Measurements from ENCODE around the gene MYCBP.
"Not testable (repeated sequence)": the region's sequence is repeated elsewhere in the genome, so short reads cannot be mapped to it uniquely, and the experiment has no call there.

Gene MYCBP

DNA sequence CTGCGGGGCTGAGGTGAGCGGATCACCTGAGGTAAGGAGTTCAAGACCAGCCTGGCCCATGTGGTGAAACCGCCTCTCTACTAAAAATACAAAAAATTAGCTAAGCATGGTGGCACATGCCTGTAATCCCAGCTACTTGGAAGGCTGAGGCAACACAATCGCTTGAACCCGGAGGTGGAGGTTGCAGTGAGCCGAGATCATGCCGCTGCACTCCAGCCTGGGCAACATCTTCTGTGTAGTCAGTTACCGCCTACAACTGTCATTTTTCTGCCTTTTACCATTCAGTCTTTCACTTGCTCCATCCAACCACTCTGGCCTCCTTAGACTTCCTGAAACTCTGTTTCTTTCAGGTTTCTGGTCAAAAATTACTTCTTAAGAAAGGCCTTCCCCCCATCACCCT is 2.2 kb downstream of the MYCBP start:
- Histone ChIP-seq H3K4me1 (ENCODE audit: control insufficient read depth, insufficient read depth, low read length, unreplicated experiment) (peaks cover 15% of the 10 kb centered on the region), H3K4me3 (ENCODE audit: low read depth, low read length) (no peak overlapping the region), H3K36me3 (ENCODE audit: insufficient read depth, low read length) (no peaks in the 10 kb centered on the region), H3K27ac (ENCODE audit: low read depth, low read length) (no peak overlapping the region), H3K79me2 (ENCODE audit: control insufficient read depth, insufficient read depth, low read length, unreplicated experiment) (peaks cover 35% of the 10 kb centered on the region), H3K27me3 (ENCODE audit: insufficient read depth, low read length) (no peaks in the 10 kb centered on the region), H2AFZ (ENCODE audit: low read length, unreplicated experiment) (no peak overlapping the region)

DNA sequence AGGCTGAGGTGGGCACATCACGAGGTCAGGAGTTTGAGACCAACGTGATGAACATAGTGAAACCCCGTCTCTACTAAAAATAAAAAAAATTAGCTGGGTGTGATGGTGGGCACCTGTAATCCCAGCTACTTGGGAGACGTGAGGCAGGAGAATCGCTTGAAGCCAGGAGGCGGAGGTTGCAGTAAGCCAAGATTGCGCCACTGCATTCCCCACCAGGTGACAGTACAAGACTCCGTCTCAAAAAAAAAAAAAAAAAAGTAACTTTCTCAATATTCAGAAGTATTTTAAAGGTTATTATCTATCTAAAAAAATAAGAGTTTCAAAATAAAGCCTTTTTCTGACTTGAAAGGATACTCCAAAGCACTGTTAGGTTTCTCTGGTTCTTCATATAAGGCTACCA is 5.9 kb downstream of the MYCBP start:
- H3K4me1 ChIP-seq (ENCODE audit: control insufficient read depth, insufficient read depth, low read length, unreplicated experiment) = peaks cover 24% of the 10 kb centered on the region
- H2AFZ ChIP-seq (ENCODE audit: low read length, unreplicated experiment) = no peak overlapping the region
- no peaks in the 10 kb centered on the region for H3K27me3 ChIP-seq (ENCODE audit: insufficient read depth, low read length)
- peaks cover 36% of the 10 kb centered on the region for H3K79me2 ChIP-seq (ENCODE audit: control insufficient read depth, insufficient read depth, low read length, unreplicated experiment)
- 0 out of 2 replicates have a peak, but pooled peaks cover 13% of the 10 kb centered on the region for H3K36me3 ChIP-seq (ENCODE audit: insufficient read depth, low read length)
- no peak overlapping the region for H3K27ac ChIP-seq (ENCODE audit: low read depth, low read length)
- no peak overlapping the region for H3K4me3 ChIP-seq (ENCODE audit: low read depth, low read length)

DNA sequence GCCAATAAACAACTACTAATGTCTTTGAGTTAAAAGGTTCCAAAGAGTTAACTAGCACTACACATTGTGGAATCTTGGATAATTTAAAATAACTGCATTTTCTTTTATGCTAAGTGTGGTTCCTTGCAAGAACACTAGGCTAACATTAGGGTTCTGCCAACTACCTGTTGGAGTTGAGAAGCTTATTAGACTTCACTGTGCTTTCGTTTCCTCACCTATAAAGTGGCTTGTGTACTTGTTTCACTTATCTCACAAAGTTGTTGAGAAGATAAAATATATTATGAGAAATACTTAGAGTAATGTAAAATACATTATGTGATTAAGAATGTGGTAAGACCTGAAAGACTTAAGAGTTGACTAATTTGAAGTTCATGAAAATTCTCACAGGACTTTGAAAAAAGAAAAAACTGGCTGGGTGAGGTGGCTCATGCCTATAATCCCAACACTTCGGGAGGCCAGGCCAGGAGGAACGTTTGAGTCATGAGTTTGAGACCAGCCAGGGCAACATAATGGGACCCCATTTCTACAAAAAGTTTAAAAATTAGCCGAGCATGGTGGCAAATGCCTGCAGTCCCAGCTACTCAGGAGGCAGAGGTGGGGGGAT is 7.9 kb downstream of the MYCBP start:
- Histone ChIP-seq H2AFZ (ENCODE audit: low read length, unreplicated experiment) (no peak overlapping the region), H3K27ac (ENCODE audit: low read depth, low read length) (no peak overlapping the region), H3K79me2 (ENCODE audit: control insufficient read depth, insufficient read depth, low read length, unreplicated experiment) (peaks cover 38% of the 10 kb centered on the region), H3K36me3 (ENCODE audit: insufficient read depth, low read length) (0 out of 2 replicates have a peak, but pooled peaks cover 13% of the 10 kb centered on the region), H3K27me3 (ENCODE audit: insufficient read depth, low read length) (no peaks in the 10 kb centered on the region), H3K4me3 (ENCODE audit: low read depth, low read length) (no peak overlapping the region), H3K4me1 (ENCODE audit: control insufficient read depth, insufficient read depth, low read length, unreplicated experiment) (peaks cover 22% of the 10 kb centered on the region)

DNA sequence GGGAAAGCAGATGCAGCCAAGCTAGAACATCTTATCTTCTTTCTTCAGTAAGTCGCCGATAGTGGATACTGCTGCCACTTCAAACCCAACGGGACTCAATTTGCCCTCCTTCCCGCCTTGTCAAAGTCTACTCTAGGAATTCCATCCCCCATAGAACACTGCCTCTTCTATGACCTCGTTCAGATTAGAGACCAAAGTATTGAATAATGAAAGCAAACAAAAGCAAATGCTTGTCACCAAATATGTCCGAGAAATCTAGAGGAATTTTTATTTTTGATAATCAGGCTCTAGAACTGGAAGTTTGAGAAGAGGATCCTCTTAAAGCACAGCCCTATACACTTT is 12.7 kb downstream of the MYCBP start:
- Histone ChIP-seq H2AFZ (ENCODE audit: low read length, unreplicated experiment) (peak overlapping the region; percentile 100), H3K36me3 (ENCODE audit: insufficient read depth, low read length) (peaks cover 20% of the 10 kb centered on the region), H3K27ac (ENCODE audit: low read depth, low read length) (no peak overlapping the region), H3K4me1 (ENCODE audit: control insufficient read depth, insufficient read depth, low read length, unreplicated experiment) (peaks cover 33% of the 10 kb centered on the region), H3K4me3 (ENCODE audit: low read depth, low read length) (peak overlapping the region; percentile 99), H3K79me2 (ENCODE audit: control insufficient read depth, insufficient read depth, low read length, unreplicated experiment) (peaks cover 60% of the 10 kb centered on the region), H3K27me3 (ENCODE audit: insufficient read depth, low read length) (no peaks in the 10 kb centered on the region)

DNA sequence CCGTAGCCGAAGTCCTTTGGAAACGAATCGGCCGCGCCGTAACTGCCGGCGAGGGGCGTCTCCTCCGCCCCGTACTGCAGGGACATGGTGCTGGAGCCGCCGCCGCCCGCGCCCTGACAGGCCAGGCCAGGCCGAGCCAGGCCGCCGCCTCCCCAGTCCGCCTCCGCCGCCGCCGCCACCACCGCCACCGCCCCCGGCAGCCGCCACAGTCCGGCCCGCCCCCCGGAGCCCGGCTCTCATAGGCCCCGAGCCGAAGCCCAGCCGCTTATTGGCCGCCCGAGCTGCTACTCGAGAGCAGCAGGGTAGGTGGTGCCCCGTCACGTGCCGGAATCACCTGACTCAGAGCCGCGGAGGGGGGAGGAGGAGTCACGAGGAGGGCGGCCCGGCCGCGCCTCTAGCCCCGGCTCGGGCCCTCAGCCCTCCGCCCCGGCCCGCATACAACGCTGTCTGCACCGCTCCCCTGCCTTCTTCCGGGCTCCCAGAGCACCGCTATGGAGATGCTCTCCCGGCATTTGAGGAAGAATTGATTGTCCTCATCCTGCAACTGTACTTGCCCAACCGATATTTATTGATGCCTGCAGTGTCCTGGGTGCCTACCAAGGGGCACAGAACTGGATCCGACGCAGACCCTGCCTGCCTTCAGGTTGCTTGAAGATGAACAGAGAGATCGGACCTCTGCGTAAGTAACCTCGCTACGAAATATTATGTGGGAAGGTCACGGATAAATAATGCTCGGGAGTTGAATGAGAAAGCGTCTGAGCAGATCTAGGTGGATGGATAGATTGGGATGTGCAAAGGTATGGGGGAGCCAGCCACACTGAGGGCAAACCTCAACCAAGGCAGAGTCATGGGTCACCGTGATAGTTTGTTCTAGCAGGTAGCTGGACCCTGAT is 13.3 kb downstream of the MYCBP start, which contains the start of gene RRAGC:
Gene RRAGC, minus strand, starts transcription at position 212 of the 893 bp plus-strand sequence. Its CDS starts 126 bp downstream, at position 86.
- H3K4me3 ChIP-seq (ENCODE audit: low read depth, low read length) = peak within 1 kb of the TSS; percentile 99
- no peaks in the 10 kb centered on the region for H3K27me3 ChIP-seq (ENCODE audit: insufficient read depth, low read length)
- H3K79me2 ChIP-seq (ENCODE audit: control insufficient read depth, insufficient read depth, low read length, unreplicated experiment) = peaks cover 56% of the 10 kb centered on the region
- peak within 1 kb of the TSS; percentile 100 for H2AFZ ChIP-seq (ENCODE audit: low read length, unreplicated experiment)
- peak within 1 kb of the TSS; percentile 59; the same call in 1 of the 2 replicates for H3K27ac ChIP-seq (ENCODE audit: low read depth, low read length)
- peaks cover 33% of the 10 kb centered on the region for H3K4me1 ChIP-seq (ENCODE audit: control insufficient read depth, insufficient read depth, low read length, unreplicated experiment)
- peaks cover 25% of the 10 kb centered on the region for H3K36me3 ChIP-seq (ENCODE audit: insufficient read depth, low read length)

DNA sequence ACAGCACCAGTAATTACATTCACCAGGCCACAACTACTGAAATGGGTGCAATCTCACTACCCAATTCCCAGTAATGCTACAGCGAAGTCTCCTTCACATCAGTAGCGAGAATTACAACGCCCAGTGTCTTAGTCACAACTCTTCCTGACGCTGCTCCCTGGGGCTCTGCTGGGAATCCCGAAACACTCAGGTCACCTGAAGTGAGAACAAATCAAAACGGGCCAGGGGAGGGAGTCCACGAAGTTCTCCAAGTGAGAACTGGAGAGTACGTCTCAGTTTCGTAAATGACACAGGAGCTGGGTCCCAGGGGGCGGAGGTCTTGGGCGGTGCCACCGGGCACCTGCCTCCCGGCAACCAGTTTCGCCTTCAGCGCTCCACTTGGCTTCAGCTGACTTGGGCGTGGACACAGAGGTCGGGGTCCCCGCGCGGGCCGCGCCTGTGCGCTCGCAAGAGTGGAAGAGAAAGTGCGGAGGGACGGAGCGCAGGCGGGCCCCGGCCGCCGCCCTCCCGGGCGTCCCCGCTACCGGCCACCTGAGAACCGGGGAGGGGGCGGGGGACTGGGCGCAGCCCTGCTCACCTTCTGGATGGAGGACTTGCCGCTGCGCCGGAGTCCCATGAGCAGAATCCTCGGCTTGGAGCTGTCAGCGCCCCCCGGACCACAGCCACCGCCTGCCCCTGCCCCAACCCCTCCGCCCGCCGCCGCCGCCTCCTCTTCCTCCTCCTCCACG is 14.2 kb downstream of the MYCBP start:
- peaks cover 55% of the 10 kb centered on the region for H3K79me2 ChIP-seq (ENCODE audit: control insufficient read depth, insufficient read depth, low read length, unreplicated experiment)
- H3K27me3 ChIP-seq (ENCODE audit: insufficient read depth, low read length) = no peaks in the 10 kb centered on the region
- H3K36me3 ChIP-seq (ENCODE audit: insufficient read depth, low read length) = peaks cover 23% of the 10 kb centered on the region
- H3K4me1 ChIP-seq (ENCODE audit: control insufficient read depth, insufficient read depth, low read length, unreplicated experiment) = peaks cover 31% of the 10 kb centered on the region
- H3K4me3 ChIP-seq (ENCODE audit: low read depth, low read length) = peak overlapping the region; percentile 99
- peak overlapping the region; percentile 59; the same call in 1 of the 2 replicates for H3K27ac ChIP-seq (ENCODE audit: low read depth, low read length)
- H2AFZ ChIP-seq (ENCODE audit: low read length, unreplicated experiment) = peak overlapping the region; percentile 8

DNA sequence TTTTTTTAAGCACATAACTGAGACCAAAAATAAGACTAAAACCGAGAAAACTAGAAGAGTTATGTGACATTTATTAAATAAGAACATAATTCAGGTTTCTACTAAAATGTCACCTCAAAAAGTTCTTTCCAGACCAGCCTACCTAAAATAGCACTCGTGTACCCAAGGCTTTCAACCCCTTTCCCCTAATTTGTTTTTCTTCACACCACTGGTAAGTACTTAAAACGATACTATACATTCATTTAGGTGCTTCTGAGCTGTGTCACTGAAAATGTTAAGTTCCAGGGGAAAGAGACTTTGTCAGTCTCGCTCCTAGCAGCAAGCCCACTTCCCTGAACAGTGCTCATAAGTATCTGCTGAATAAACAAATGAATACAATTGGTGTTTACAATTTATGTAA is 20.4 kb downstream of the MYCBP start:
- no peaks in the 10 kb centered on the region for H3K27me3 ChIP-seq (ENCODE audit: insufficient read depth, low read length)
- H3K36me3 ChIP-seq (ENCODE audit: insufficient read depth, low read length) = peaks cover 41% of the 10 kb centered on the region
- H3K27ac ChIP-seq (ENCODE audit: low read depth, low read length) = no peak overlapping the region
- peaks cover 5% of the 10 kb centered on the region for H3K4me1 ChIP-seq (ENCODE audit: control insufficient read depth, insufficient read depth, low read length, unreplicated experiment)
- peaks cover 15% of the 10 kb centered on the region for H3K79me2 ChIP-seq (ENCODE audit: control insufficient read depth, insufficient read depth, low read length, unreplicated experiment)
- H3K4me3 ChIP-seq (ENCODE audit: low read depth, low read length) = no peak overlapping the region
- no peak overlapping the region for H2AFZ ChIP-seq (ENCODE audit: low read length, unreplicated experiment)

DNA sequence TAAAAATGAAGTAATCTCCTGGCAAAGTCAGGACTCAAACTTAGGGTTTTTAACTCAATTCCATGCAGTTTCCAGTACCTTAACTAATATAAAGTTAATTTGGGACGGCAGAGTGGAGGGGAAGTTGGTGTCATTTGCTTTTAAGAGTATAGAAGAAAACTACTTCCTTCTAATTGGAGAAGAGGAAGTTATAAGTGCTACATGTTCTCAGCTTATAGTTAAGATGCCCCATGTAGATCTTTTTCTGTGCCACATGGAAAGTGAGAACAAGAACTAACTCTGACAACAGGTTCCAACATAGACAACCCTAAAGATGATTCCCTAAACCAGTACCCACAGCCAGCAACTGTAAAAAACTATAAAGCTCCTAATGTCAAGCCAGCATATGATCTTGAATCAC is 25.1 kb downstream of the MYCBP start:
- H3K36me3 ChIP-seq (ENCODE audit: insufficient read depth, low read length) = peaks cover 55% of the 10 kb centered on the region
- H3K27me3 ChIP-seq (ENCODE audit: insufficient read depth, low read length) = no peaks in the 10 kb centered on the region
- H2AFZ ChIP-seq (ENCODE audit: low read length, unreplicated experiment) = no peak overlapping the region
- H3K79me2 ChIP-seq (ENCODE audit: control insufficient read depth, insufficient read depth, low read length, unreplicated experiment) = peaks cover 5% of the 10 kb centered on the region
- H3K4me3 ChIP-seq (ENCODE audit: low read depth, low read length) = no peak overlapping the region
- no peak overlapping the region for H3K27ac ChIP-seq (ENCODE audit: low read depth, low read length)
- no peaks in the 10 kb centered on the region for H3K4me1 ChIP-seq (ENCODE audit: control insufficient read depth, insufficient read depth, low read length, unreplicated experiment)

DNA sequence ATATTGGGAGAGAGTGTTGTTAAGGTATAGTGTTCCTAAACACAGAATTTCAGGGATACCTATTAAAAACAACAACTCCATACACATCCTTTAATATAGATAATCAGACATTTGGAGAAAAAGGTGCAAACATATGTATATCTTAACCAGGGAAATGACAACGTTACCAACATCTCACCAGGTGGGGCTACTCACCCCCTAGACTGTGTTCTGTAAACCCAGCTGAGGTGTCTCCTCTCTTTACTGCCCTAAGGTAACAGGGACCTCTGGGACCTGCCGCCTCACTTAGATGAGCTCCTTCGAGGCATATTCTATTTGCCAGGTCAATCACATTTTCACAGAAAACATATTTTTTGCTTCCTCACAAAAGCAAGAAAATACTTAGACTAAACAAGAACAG is 26.9 kb downstream of the MYCBP start:
- H2AFZ ChIP-seq (ENCODE audit: low read length, unreplicated experiment) = no peak overlapping the region
- H3K36me3 ChIP-seq (ENCODE audit: insufficient read depth, low read length) = peaks cover 36% of the 10 kb centered on the region
- H3K79me2 ChIP-seq (ENCODE audit: control insufficient read depth, insufficient read depth, low read length, unreplicated experiment) = peaks cover 5% of the 10 kb centered on the region

DNA sequence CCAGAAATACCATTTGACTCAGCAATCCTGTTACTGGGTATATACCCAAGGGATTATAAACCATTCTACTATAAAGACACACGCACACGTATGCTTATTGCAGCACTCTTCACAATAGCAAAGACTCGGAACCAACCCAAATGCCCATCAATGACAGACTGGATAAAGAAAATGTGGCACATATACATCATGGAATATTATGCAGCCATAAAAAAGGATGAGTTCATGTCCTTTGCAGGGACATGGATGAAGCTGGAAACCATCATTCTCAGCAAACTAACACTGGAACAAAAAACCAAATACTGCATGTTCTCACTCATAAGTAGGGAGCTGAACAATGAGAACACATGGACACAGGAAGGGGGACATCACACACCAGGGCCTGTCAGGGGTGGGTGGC is 28.1 kb downstream of the MYCBP start:
- peaks cover 35% of the 10 kb centered on the region for H3K36me3 ChIP-seq (ENCODE audit: insufficient read depth, low read length)
- not testable (repeated sequence) for H3K27me3 ChIP-seq (ENCODE audit: insufficient read depth, low read length); H3K27ac ChIP-seq (ENCODE audit: low read depth, low read length)

More for the DNA sequence above, 26.9 kb downstream of the MYCBP start:
- Histone ChIP-seq H3K27me3 (ENCODE audit: insufficient read depth, low read length) (no peaks in the 10 kb centered on the region), H3K27ac (ENCODE audit: low read depth, low read length) (no peak overlapping the region), H3K4me3 (ENCODE audit: low read depth, low read length) (no peak overlapping the region), H3K4me1 (ENCODE audit: control insufficient read depth, insufficient read depth, low read length, unreplicated experiment) (no peaks in the 10 kb centered on the region)

More for the DNA sequence above, 28.1 kb downstream of the MYCBP start:
- H3K4me3 ChIP-seq (ENCODE audit: low read depth, low read length); H2AFZ ChIP-seq (ENCODE audit: low read length, unreplicated experiment); H3K4me1 ChIP-seq (ENCODE audit: control insufficient read depth, insufficient read depth, low read length, unreplicated experiment); H3K79me2 ChIP-seq (ENCODE audit: control insufficient read depth, insufficient read depth, low read length, unreplicated experiment): not testable (repeated sequence)

All from ACC112 (cell line).